ENCODE measurements around the gene TRPM4. TPM values are rescaled to one million over a fixed set of nuclear protein-coding genes. Genes with fewer than 3 reads are reported as not detected.

TRPM4 gene
- total RNA-seq, 1 donor from 2014 or later = 31.5 TPM

DNA sequence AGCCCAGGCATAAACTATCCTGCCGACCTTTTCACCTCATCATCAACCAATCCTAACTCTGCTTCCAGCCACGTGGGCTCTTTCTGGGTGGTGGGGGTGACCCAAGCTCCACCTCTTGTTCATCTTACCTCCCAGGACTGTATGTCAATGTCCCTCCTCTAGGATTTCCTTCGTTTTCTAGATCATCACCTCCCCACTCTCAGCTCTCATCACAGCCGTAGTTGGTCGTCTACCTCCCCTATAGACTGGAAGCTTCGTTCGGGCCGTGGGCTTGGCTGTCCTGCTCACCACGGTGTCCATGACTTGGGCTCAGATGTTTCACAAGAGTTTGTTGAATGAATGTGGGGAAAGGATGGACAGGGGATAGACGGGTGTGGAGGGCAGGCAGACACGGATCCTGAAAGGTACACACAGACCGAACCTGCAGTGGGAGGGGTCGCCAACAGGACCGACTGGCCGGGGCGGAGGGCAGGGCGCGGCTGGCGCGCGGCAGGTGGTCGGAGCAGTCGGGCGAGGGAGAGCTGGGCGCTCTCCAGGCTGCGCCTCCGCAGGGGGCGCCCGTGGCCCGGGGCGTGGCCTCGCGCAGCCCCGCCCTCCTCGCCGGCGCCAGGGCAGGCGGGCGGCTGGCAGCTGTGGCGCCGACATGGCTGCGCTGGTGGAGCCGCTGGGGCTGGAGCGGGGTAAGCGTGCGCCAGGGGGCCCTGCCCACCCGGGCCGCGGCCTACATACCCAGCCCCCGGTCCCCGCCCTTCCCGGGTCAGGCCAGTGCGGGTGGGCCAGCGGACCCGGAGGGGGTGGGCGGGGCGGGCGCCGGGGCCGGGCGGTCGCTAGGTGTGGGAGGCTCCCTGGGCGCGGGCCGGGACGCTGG is 43.6 kb upstream of the TRPM4 start, which contains the start of gene LIN7B:
LIN7B (plus strand) TSS at position 609 of the 868 bp plus-strand sequence; CDS start at position 644, 35 bp downstream.
- TF ChIP-seq, protein P1, sequence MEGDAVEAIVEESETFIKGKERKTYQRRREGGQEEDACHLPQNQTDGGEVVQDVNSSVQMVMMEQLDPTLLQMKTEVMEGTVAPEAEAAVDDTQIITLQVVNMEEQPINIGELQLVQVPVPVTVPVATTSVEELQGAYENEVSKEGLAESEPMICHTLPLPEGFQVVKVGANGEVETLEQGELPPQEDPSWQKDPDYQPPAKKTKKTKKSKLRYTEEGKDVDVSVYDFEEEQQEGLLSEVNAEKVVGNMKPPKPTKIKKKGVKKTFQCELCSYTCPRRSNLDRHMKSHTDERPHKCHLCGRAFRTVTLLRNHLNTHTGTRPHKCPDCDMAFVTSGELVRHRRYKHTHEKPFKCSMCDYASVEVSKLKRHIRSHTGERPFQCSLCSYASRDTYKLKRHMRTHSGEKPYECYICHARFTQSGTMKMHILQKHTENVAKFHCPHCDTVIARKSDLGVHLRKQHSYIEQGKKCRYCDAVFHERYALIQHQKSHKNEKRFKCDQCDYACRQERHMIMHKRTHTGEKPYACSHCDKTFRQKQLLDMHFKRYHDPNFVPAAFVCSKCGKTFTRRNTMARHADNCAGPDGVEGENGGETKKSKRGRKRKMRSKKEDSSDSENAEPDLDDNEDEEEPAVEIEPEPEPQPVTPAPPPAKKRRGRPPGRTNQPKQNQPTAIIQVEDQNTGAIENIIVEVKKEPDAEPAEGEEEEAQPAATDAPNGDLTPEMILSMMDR (IDR thresholded peaks at IDR 0.05; ENCODE audit: borderline replicate concordance) = peak; percentile 74
- Histone ChIP-seq H3K27ac (replicated peaks) (peak within 1 kb of the TSS; percentile 92), H3K9me3 (replicated peaks) (no peaks in the 10 kb centered on the region), H3K4me3 (peak within 1 kb of the TSS; percentile 97), H3K27me3 (ENCODE audit: low read depth) (no peaks in the 10 kb centered on the region), H3K4me1 (peaks cover 57% of the 10 kb centered on the region), H3K36me3 (peaks cover 1% of the 10 kb centered on the region)
- peak; percentile 71 for DNase-seq
- intact Hi-C loops (cut with micrococcal nuclease) = no loop called here

DNA sequence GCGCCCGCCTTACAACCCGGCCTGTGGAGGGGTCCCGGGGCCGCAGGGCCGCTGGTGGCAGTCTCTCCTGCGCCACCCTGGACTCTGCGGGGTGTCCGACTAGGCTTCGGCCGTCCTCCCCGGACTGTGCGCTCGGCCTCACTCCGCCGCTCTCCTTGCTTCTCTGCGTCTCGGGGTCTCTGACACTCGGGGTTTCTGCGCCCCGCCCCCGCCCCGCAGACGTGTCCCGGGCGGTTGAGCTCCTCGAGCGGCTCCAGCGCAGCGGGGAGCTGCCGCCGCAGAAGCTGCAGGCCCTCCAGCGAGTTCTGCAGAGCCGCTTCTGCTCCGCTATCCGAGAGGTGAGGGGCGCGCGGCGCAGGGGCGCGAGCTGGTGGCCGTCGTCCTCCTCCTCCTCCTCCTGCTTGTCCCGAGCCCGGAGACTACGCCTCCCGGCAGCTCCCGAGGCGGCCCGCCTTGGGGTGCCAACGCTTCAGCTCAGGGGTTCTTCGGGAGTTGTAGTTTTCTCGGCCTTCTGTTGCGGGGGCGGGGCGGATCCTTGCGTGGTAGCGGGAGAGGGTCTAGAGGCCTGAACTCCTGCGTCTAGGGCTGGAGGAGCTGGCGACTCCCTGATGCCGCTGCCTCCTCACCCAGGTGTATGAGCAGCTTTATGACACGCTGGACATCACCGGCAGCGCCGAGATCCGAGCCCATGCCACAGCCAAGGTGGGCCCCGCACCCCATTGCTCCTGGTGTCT is 42.8 kb upstream of the TRPM4 start:
- Histone ChIP-seq H3K4me1 (peaks cover 63% of the 10 kb centered on the region), H3K9me3 (replicated peaks) (no peaks in the 10 kb centered on the region), H3K27ac (replicated peaks) (peak overlapping the region; percentile 92), H3K4me3 (peak overlapping the region; percentile 97), H3K36me3 (no peaks in the 10 kb centered on the region), H3K27me3 (ENCODE audit: low read depth) (no peaks in the 10 kb centered on the region)
- DNase-seq = peak; percentile 70
- intact Hi-C loops (cut with micrococcal nuclease) = no loop called here
- TF ChIP-seq, protein P1 (IDR thresholded peaks at IDR 0.05; ENCODE audit: borderline replicate concordance) = no peak

DNA sequence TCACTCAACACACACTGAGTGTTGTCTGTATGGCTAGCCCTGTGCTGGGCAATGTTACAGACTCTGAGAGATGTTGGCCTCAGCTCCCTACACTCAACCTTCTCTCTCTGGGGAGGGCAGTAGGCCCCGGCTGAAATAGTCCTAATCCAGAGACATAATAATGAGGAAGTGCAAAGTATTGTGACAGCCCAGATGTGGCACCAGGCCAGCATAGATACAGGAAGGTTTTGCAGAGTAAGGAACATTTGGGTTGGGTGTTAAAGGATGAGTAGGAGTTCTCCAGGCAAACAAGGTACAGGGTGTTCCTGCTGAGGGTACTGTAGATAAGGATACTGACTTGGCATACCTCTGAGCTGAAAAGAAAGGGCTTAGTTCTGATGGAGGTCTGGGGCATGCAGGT is 41.0 kb upstream of the TRPM4 start:
- Histone ChIP-seq H3K27ac (replicated peaks) (peak overlapping the region; percentile 2), H3K27me3 (ENCODE audit: low read depth) (no peaks in the 10 kb centered on the region), H3K36me3 (no peaks in the 10 kb centered on the region), H3K4me3 (no peak overlapping the region), H3K9me3 (replicated peaks) (no peaks in the 10 kb centered on the region), H3K4me1 (peaks cover 52% of the 10 kb centered on the region)
- peak; percentile 57 for DNase-seq
- TF ChIP-seq, protein P1 (IDR thresholded peaks at IDR 0.05; ENCODE audit: borderline replicate concordance) = no peak
- intact Hi-C loops (cut with micrococcal nuclease) = no loop called here

DNA sequence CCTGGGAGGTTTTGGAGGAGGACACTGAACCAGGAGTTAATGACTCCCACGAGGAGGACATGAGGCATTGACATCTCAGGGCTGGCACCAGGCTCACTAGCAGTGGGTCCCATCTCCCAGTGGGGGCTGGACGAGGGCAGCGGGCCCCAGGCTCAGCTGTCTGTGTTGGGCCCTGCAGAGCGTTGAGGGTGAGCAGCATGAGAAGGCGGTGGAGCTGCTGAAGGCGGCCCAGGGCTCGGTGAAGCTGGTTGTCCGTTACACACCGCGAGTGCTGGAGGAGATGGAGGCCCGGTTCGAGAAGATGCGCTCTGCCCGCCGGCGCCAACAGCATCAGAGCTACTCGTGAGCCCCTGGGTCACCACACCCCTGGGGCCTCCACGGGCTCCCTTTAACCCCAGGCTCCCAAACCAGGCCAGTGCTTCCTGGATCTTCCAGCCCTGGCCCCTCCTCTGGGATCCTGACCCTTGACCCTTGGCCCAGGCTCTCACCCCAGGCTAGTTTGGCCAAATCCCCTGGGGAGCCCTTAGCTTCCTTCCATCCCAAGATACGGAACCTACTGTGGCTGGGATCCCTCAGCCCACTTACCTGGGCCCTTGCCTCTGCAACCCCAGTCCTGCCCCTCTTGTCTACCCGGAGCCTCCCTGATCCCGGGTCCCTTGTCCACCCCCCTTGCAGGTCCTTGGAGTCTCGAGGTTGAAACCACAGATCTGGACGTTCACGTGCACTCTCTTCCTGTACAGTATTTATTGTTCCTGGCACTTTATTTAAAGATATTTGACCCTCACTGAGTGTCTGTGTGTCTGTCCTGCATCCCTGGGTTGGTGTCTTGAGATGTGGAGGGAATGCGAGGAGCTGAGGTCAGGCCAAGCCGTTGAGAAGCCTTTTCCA is 39.7 kb upstream of the TRPM4 start:
- Histone ChIP-seq H3K4me3 (peak overlapping the region; percentile 75), H3K27ac (replicated peaks) (peak overlapping the region; percentile 99), H3K36me3 (no peaks in the 10 kb centered on the region), H3K4me1 (peaks cover 51% of the 10 kb centered on the region), H3K9me3 (replicated peaks) (no peaks in the 10 kb centered on the region), H3K27me3 (ENCODE audit: low read depth) (no peaks in the 10 kb centered on the region)
- TF ChIP-seq, protein P1 (IDR thresholded peaks at IDR 0.05; ENCODE audit: borderline replicate concordance) = no peak
- intact Hi-C loops (cut with micrococcal nuclease) = no loop called here
- peak; percentile 36 for DNase-seq

Data from left ventricle myocardium inferior (tissue), 1 donor.